HepG2 (cell line): ENCODE results near the gene FSCN2. TPM values are rescaled to one million over a fixed set of nuclear protein-coding genes. Genes with fewer than 3 reads are reported as not detected.

Source experiments
- E2F5 ChIP-seq: sonication (generic); formaldehyde crosslinking; conservative IDR thresholded peaks from 2 replicates; pipeline ENCODE4 v1.4.0; 2020; ENCODE audit warnings: missing genetic modification reagents
- ERF ChIP-seq: IDR thresholded peaks from 2 replicates; pipeline ENCODE4 v1.6.1; 2018; ENCODE audit warnings: missing biosample characterization, missing genetic modification reagents
- ESRRA ChIP-seq: sonication (generic); formaldehyde crosslinking; IDR thresholded peaks from 2 replicates; pipeline ENCODE4 v1.5.1; 2020; ENCODE audit warnings: mild to moderate bottlenecking, low read depth, missing genetic modification reagents
- FOXK1 ChIP-seq: sonication (generic); formaldehyde crosslinking; IDR thresholded peaks from 2 replicates; pipeline ENCODE4 v1.4.0; 2020; ENCODE audit warnings: low read depth, missing genetic modification reagents, borderline replicate concordance
- HINFP ChIP-seq: sonication (generic); formaldehyde crosslinking; IDR thresholded peaks from 2 replicates; pipeline ENCODE4 v1.4.0; 2020; ENCODE audit warnings: low read depth, mild to moderate bottlenecking, missing genetic modification reagents
- HOXA7 ChIP-seq: sonication (generic); formaldehyde crosslinking; IDR thresholded peaks from 2 replicates; pipeline ENCODE4 v1.8.1; 2022; ENCODE audit warnings: mild to moderate bottlenecking, missing genetic modification reagents, moderate library complexity
- IKZF1 ChIP-seq: fragments of 450-650 bp; IDR thresholded peaks from 2 replicates; pipeline ENCODE4 v1.7.1; 2016
- KLF12 ChIP-seq: sonication (generic); formaldehyde crosslinking; IDR thresholded peaks from 2 replicates; pipeline ENCODE4 v1.4.0; 2020; ENCODE audit warnings: missing genetic modification reagents, borderline replicate concordance
- TERF1 ChIP-seq: sonication (generic); formaldehyde crosslinking; IDR thresholded peaks from 2 replicates; pipeline ENCODE4 v1.8.0; 2022; ENCODE audit warnings: mild to moderate bottlenecking, missing genetic modification reagents, moderate library complexity
- USF2 ChIP-seq, 2 experiments: sonication (generic) in 1 of 2; formaldehyde crosslinking in 1 of 2; IDR thresholded peaks; 2 replicates each; pipeline versions ENCODE4 v1.5.1 to v1.6.1; 2011 to 2020; ENCODE audit warnings: borderline replicate concordance in 1 of 2, low read depth in 1 of 2, low read length in 1 of 2, mild to moderate bottlenecking in 1 of 2, missing genetic modification reagents in 1 of 2, moderate library complexity in 1 of 2
- ZC3H4 ChIP-seq: sonication (generic); formaldehyde crosslinking; IDR thresholded peaks from 2 replicates; pipeline ENCODE4 v1.4.0; 2020; ENCODE audit warnings: missing genetic modification reagents, borderline replicate concordance
- ZHX2 ChIP-seq, 2 experiments: sonication (generic) in 1 of 2; formaldehyde crosslinking in 1 of 2; IDR thresholded peaks; 2 replicates each; pipeline versions ENCODE4 v1.6.1 to v1.9.0; 2014 to 2022; ENCODE audit warnings: antibody characterized with exemption in 1 of 2, borderline replicate concordance in 1 of 2, inconsistent platforms in 1 of 2, low read depth in 1 of 2, missing genetic modification reagents in 1 of 2
- ZMYM2 ChIP-seq: sonication (generic); formaldehyde crosslinking; IDR thresholded peaks from 2 replicates; pipeline ENCODE4 v1.8.0; 2022; ENCODE audit warnings: mild to moderate bottlenecking, missing genetic modification reagents
- ZNF329 ChIP-seq: sonication (generic); formaldehyde crosslinking; IDR thresholded peaks from 2 replicates; pipeline ENCODE4 v1.9.0; 2021; ENCODE audit warnings: low read depth, mild to moderate bottlenecking, missing genetic modification reagents
- ZNF33B ChIP-seq: sonication (generic); formaldehyde crosslinking; IDR thresholded peaks from 2 replicates; pipeline ENCODE4 v1.5.1; 2020; ENCODE audit warnings: mild to moderate bottlenecking, missing genetic modification reagents
- ZNF441 ChIP-seq: sonication (generic); formaldehyde crosslinking; IDR thresholded peaks from 2 replicates; pipeline ENCODE4 v1.7.0; 2021; ENCODE audit warnings: missing genetic modification reagents, borderline replicate concordance
- ZNF550 ChIP-seq: sonication (generic); formaldehyde crosslinking; IDR thresholded peaks from 2 replicates; pipeline ENCODE4 v1.4.0; 2020; ENCODE audit warnings: mild to moderate bottlenecking, missing genetic modification reagents, borderline replicate concordance
- polyA plus RNA-seq, 8 experiments: library from polyadenylated mRNA; depleted of rRNA in 3 of 8; stranded (reverse) in 7 of 8; unstranded in 1 of 8; fragments of >200 nt; fragmentation: Illumina TruSeq in 4 of 8; extraction: Trizol in 4 of 8; gene quantifications; 2 replicates each; pipeline versions ENCODE4 v1.2.1 to v1.2.3, GENCODE V29; 2011 to 2016; ENCODE audit warnings: low read depth in 4 of 8, missing spikeins in 1 of 8, mixed read lengths in 1 of 8; ENCODE audit not compliant: insufficient read depth in 1 of 8
- total RNA-seq, 5 experiments: library from RNA; depleted of rRNA; stranded (reverse); fragments of >200 nt; fragmentation: Illumina TruSeq; extraction: Trizol; gene quantifications; 2 replicates each; pipeline ENCODE4 v1.2.3, GENCODE V29; 2016; ENCODE audit warnings: low read depth in 1 of 5

Gene FSCN2
- total and polyA plus RNA-seq, 2 of the 13 experiments (the other 11 are each of a cell fraction or from before 2014, with no cell fraction given): 0.09 TPM; not detected in 1

GRCh38 chr17:81513372-81513752 is 14.8 kb upstream of the FSCN2 start (continued):
- TF ChIP-seq TERF1 (CRISPR knock-in tag) (no peak), ZC3H4 (no peak), E2F5 (CRISPR knock-in tag) (no peak), ZNF33B (no peak), ZNF329 (CRISPR knock-in tag) (peak; percentile 15; the same call in 1 of the 2 replicates), HINFP (0 out of 2 replicates have a peak, but pooled peaks have one; percentile 36), ESRRA (0 out of 2 replicates have a peak, but pooled peaks have one; percentile 22), USF2 (IDR thresholded peaks at IDR 0.05; ENCODE audit: low read depth, low read length) (no peak), USF2 (CRISPR knock-in tag; IDR thresholded peaks at IDR 0.05; ENCODE audit: borderline replicate concordance) (peak; percentile 71; the same call in 1 of the 2 replicates), ZMYM2 (CRISPR knock-in tag) (no peak), ERF (no peak), FOXK1 (CRISPR knock-in tag) (0 out of 2 replicates have a peak, but pooled peaks have one; percentile 13), ZHX2 (IDR thresholded peaks at IDR 0.05; ENCODE audit: low read depth) (no peak), ZHX2 (CRISPR knock-in tag; IDR thresholded peaks at IDR 0.05; ENCODE audit: borderline replicate concordance) (no peak), IKZF1 (no peak), ZNF550 (CRISPR knock-in tag) (no peak), KLF12 (no peak), HOXA7 (CRISPR knock-in tag) (no peak), ZNF441 (CRISPR knock-in tag) (peak; percentile 72)
